ENCODE results near the gene PLRG1. TPM values are rescaled to one million over a fixed set of nuclear protein-coding genes. Genes with fewer than 3 reads are reported as not detected.

PLRG1 gene
- total RNA-seq, 2 donors from 2014 or later, result 169 to 181 TPM

GRCh38 chr4:154564311-154564710, 14.1 kb upstream of the PLRG1 start:
- no peaks in the 10 kb centered on the region for H3K9me3 Mint-ChIP-seq
- H3K36me3 Mint-ChIP-seq (ENCODE audit: insufficient read depth in 2 of 2), result no peaks in the 10 kb centered on the region
- no peak overlapping the region for H3K4me3 Mint-ChIP-seq
- H3K4me1 Mint-ChIP-seq (ENCODE audit: low read depth), result no peaks in the 10 kb centered on the region
- ATAC-seq (replicated peaks in 1 of 2), result no peak
- no peak for DNase-seq
- no peaks in the 10 kb centered on the region for H3K27me3 Mint-ChIP-seq (ENCODE audit: low read depth)
- no peak overlapping the region for H3K27ac Mint-ChIP-seq

DNA sequence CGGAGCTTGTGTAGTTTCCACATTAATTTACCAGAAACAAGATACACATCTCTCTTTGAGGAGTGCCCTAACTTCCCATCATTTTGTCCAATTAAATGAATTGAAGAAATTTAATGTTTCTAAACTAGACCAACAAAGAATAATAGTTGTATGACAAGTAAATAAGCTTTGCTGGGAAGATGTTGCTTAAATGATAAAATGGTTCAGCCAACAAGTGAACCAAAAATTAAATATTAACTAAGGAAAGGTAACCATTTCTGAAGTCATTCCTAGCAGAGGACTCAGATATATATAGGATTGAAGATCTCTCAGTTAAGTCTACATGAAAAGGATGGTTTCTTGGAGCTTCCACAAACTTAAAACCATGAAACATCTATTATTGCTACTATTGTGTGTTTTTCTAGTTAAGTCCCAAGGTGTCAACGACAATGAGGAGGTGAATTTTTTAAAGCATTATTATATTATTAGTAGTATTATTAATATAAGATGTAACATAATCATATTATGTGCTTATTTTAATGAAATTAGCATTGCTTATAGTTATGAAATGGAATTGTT, 12.6 kb upstream of the PLRG1 start, which contains the start of gene FGB:
FGB (plus strand) TSS at position 315 of the 558 bp plus-strand sequence; CDS start at position 323, 8 bp downstream.
- no peak within 1 kb of the TSS for H3K4me3 Mint-ChIP-seq
- no peak within 1 kb of the TSS for H3K27ac Mint-ChIP-seq
- no peaks in the 10 kb centered on the region for H3K27me3 Mint-ChIP-seq (ENCODE audit: low read depth)
- no peaks in the 10 kb centered on the region for H3K9me3 Mint-ChIP-seq
- H3K36me3 Mint-ChIP-seq (ENCODE audit: insufficient read depth in 2 of 2), result no peaks in the 10 kb centered on the region
- no peaks in the 10 kb centered on the region for H3K4me1 Mint-ChIP-seq (ENCODE audit: low read depth)
- no peak for DNase-seq
- no peak for ATAC-seq (replicated peaks in 1 of 2)

DNA sequence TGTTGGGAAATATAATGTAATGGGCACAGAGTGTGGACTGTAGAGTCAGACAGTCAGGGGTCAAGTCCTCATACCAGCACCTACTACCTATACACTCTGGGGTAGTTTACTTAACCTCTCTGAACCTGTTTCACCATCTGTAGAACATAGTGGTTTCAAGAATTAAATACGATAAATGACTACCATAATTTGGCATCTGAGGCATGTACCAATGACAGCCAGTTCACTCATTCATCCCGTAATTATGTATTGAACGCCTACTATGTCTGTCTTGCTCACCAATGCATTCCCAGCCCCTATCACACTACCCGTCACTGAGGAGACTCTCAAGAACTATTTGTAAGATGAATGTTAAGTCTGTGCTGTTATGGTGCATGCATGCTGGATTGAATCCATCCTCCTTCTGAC, 10.6 kb upstream of the PLRG1 start:
- ATAC-seq (replicated peaks in 1 of 2) (peak in 1 of 2 donors; percentile 9), DNase-seq (no peak)
- H3K27me3 Mint-ChIP-seq (ENCODE audit: low read depth), result no peaks in the 10 kb centered on the region
- no peaks in the 10 kb centered on the region for H3K9me3 Mint-ChIP-seq
- no peaks in the 10 kb centered on the region for H3K36me3 Mint-ChIP-seq (ENCODE audit: insufficient read depth in 2 of 2)
- no peaks in the 10 kb centered on the region for H3K4me1 Mint-ChIP-seq (ENCODE audit: low read depth)
- H3K27ac Mint-ChIP-seq, result no peak overlapping the region
- H3K4me3 Mint-ChIP-seq, result no peak overlapping the region

DNA sequence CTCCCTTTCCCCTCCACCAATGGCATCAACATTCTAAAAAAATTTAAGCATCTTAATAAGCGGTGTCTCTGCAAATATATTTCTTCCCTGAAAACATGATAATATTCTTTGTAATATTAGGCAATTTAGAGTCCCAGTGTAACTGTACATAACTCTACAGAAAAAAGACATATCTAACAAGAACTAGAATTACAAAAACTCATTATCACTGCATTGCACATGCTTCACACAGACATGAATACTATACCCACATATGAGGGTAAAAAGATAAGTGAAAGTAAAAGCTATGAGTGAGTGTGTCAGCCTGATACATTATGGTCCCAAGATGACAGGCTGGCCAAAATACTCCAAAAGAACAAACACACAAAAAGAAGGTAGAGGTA, 10.2 kb upstream of the PLRG1 start:
- ATAC-seq (replicated peaks in 1 of 2), result peak in 1 of 2 donors; percentile 36
- no peaks in the 10 kb centered on the region for H3K27me3 Mint-ChIP-seq (ENCODE audit: low read depth)
- H3K9me3 Mint-ChIP-seq, result no peaks in the 10 kb centered on the region
- DNase-seq, result no peak
- no peak overlapping the region for H3K4me3 Mint-ChIP-seq
- H3K36me3 Mint-ChIP-seq (ENCODE audit: insufficient read depth in 2 of 2), result no peaks in the 10 kb centered on the region
- no peaks in the 10 kb centered on the region for H3K4me1 Mint-ChIP-seq (ENCODE audit: low read depth)
- H3K27ac Mint-ChIP-seq, result no peak overlapping the region

- no peaks in the 10 kb centered on the region for H3K9me3 Mint-ChIP-seq
- ATAC-seq (replicated peaks in 1 of 2), result peak; percentile 35 to 51
- no peaks in the 10 kb centered on the region for H3K27me3 Mint-ChIP-seq (ENCODE audit: low read depth)
- H3K27ac Mint-ChIP-seq, result no peak overlapping the region
- no peak overlapping the region for H3K4me3 Mint-ChIP-seq
- no peaks in the 10 kb centered on the region for H3K4me1 Mint-ChIP-seq (ENCODE audit: low read depth)
- no peak for DNase-seq
- no peaks in the 10 kb centered on the region for H3K36me3 Mint-ChIP-seq (ENCODE audit: insufficient read depth in 2 of 2)
Measured at GRCh38 chr4:154559494-154560418, 9.6 kb upstream of the PLRG1 start.

- Mint-ChIP-seq H3K9me3 (no peaks in the 10 kb centered on the region), H3K27ac (no peak overlapping the region), H3K4me3 (no peak overlapping the region), H3K4me1 (ENCODE audit: low read depth) (no peaks in the 10 kb centered on the region), H3K27me3 (ENCODE audit: low read depth) (no peaks in the 10 kb centered on the region), H3K36me3 (ENCODE audit: insufficient read depth in 2 of 2) (no peaks in the 10 kb centered on the region)
- DNase-seq, result no peak
- ATAC-seq (replicated peaks in 1 of 2), result no peak
Measured at GRCh38 chr4:154559141-154559493, 8.9 kb upstream of the PLRG1 start.

GRCh38 chr4:154551872-154552686, 1.9 kb upstream of the PLRG1 start:
- H3K36me3 Mint-ChIP-seq (ENCODE audit: insufficient read depth in 2 of 2), result peaks cover 6 to 14% of the 10 kb centered on the region in 2 donors
- H3K9me3 Mint-ChIP-seq, result no peaks in the 10 kb centered on the region
- no peak overlapping the region for H3K4me3 Mint-ChIP-seq
- no peak overlapping the region for H3K27ac Mint-ChIP-seq
- H3K4me1 Mint-ChIP-seq (ENCODE audit: low read depth), result peaks cover 23% of the 10 kb centered on the region
- peak; percentile 65 to 66 for DNase-seq
- ATAC-seq (replicated peaks in 1 of 2), result peak; percentile 37 to 41
- no peaks in the 10 kb centered on the region for H3K27me3 Mint-ChIP-seq (ENCODE audit: low read depth)

GRCh38 chr4:154545689-154546088, 4.5 kb downstream of the PLRG1 start:
- no peak overlapping the region for H3K4me3 Mint-ChIP-seq
- H3K27me3 Mint-ChIP-seq (ENCODE audit: low read depth), result no peaks in the 10 kb centered on the region
- H3K4me1 Mint-ChIP-seq (ENCODE audit: low read depth), result peaks cover 15% of the 10 kb centered on the region
- DNase-seq, result no peak
- H3K36me3 Mint-ChIP-seq (ENCODE audit: insufficient read depth in 2 of 2), result peaks cover 10 to 42% of the 10 kb centered on the region in 2 donors
- H3K9me3 Mint-ChIP-seq, result no peaks in the 10 kb centered on the region
- no peak overlapping the region for H3K27ac Mint-ChIP-seq
- no peak for ATAC-seq (replicated peaks in 1 of 2)

DNA sequence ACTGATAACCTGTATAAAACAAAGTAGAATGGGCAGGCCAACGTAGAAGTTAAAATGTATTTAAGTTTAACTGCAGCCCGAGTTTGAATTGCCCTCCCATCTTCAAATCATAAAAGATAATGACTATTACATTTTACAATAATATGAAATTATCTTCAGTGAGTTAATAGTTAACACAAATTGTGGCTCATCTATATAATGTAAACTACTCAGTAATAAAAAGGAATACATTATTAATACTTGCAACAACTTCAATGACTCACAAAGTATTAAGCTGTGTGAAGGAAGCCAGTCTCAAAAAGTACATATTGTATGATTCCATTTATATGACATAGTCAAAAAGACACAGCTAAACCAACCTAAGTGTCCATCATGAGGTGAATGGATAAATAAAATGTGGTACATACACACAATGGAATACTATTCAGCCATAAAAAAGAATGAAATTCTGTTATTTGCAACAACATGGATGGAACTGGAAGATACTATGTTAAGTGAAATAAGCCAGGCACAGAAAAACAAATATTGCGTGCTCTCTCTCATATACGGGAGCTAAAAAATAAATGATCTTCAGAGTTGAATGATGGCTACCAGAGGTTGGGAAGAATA, 7.8 kb downstream of the PLRG1 start:
- no peak overlapping the region for H3K4me3 Mint-ChIP-seq
- peaks cover 6 to 42% of the 10 kb centered on the region in 2 donors for H3K36me3 Mint-ChIP-seq (ENCODE audit: insufficient read depth in 2 of 2)
- DNase-seq, result no peak
- H3K9me3 Mint-ChIP-seq, result no peaks in the 10 kb centered on the region
- H3K4me1 Mint-ChIP-seq (ENCODE audit: low read depth), result no peaks in the 10 kb centered on the region
- no peak overlapping the region for H3K27ac Mint-ChIP-seq
- ATAC-seq (replicated peaks in 1 of 2), result no peak
- no peaks in the 10 kb centered on the region for H3K27me3 Mint-ChIP-seq (ENCODE audit: low read depth)

- no peaks in the 10 kb centered on the region for H3K27me3 Mint-ChIP-seq (ENCODE audit: low read depth)
- H3K36me3 Mint-ChIP-seq (ENCODE audit: insufficient read depth in 2 of 2), result peaks cover 2 to 10% of the 10 kb centered on the region in 2 donors
- ATAC-seq (replicated peaks in 1 of 2) (no peak), DNase-seq (no peak)
- H3K4me3 Mint-ChIP-seq, result no peak overlapping the region
- H3K4me1 Mint-ChIP-seq (ENCODE audit: low read depth), result no peaks in the 10 kb centered on the region
- H3K9me3 Mint-ChIP-seq, result no peaks in the 10 kb centered on the region
- peak overlapping the region; percentile 64 for H3K27ac Mint-ChIP-seq
Measured at GRCh38 chr4:154534296-154534695, 15.9 kb downstream of the PLRG1 start.

DNA sequence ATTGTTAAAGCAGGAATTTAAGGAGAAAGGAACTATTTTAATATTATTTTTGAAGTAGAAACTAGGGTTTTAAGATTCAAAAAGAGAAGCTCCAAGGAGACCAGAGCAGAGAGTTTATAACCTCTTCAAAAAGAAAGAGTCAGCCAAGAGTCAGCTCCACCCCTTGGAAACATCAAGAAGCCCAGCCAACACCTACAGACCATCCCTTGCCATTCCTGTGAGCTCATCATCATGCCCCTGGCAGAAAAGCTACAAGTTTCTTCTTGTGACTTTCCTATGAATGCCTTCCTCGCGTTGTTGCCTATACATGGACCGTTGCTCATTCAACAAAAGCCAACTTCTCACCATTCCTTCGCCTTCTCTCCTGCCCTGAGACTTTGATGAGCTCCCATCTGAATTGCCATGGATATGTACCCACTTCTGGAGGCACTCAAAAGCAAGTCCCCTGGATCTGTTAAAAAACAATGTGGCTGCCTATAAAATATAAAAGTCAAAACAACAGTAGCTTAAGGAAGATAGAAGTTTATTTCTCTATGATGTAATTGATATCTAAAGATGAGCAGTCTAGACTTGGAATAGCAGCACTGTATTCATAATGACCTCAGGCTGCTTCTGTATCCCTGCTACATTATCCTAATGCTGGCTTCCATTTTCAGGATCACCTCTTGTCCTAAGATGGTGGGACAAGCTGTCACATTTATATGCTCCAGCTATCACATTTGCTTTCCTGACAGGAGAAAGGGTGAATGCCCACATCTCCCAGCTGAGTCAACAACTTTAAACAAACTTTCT, 20.3 kb downstream of the PLRG1 start:
- Mint-ChIP-seq H3K4me3 (no peak overlapping the region), H3K27me3 (ENCODE audit: low read depth) (peaks cover 11% of the 10 kb centered on the region), H3K4me1 (ENCODE audit: low read depth) (no peaks in the 10 kb centered on the region), H3K27ac (no peak overlapping the region), H3K36me3 (ENCODE audit: insufficient read depth in 2 of 2) (no peaks in the 10 kb centered on the region), H3K9me3 (no peaks in the 10 kb centered on the region)
- no peak for DNase-seq
- ATAC-seq (replicated peaks in 1 of 2), result no peak

GRCh38 chr4:154528869-154529268, 21.3 kb downstream of the PLRG1 start:
- no peak for ATAC-seq (replicated peaks in 1 of 2)
- Mint-ChIP-seq H3K9me3 (no peaks in the 10 kb centered on the region), H3K4me1 (ENCODE audit: low read depth) (no peaks in the 10 kb centered on the region), H3K27me3 (ENCODE audit: low read depth) (peaks cover 11% of the 10 kb centered on the region), H3K4me3 (no peak overlapping the region), H3K36me3 (ENCODE audit: insufficient read depth in 2 of 2) (no peaks in the 10 kb centered on the region), H3K27ac (no peak overlapping the region)
- DNase-seq, result no peak
